GM18508 (cell line): Measurements from ENCODE around the gene PTPN11.
"Not testable (repeated sequence)": the region's sequence is repeated elsewhere in the genome, so short reads cannot be mapped to it uniquely, and the experiment has no call there.

Experiments
- ATAC-seq: cut with Tn5 transposase; IDR thresholded peaks from one replicate; pipeline ENCODE4 v1.9.1; 2021; ENCODE audit warnings: moderate number of reproducible peaks; ENCODE audit not compliant: insufficient read depth, unreplicated experiment

Gene PTPN11

DNA sequence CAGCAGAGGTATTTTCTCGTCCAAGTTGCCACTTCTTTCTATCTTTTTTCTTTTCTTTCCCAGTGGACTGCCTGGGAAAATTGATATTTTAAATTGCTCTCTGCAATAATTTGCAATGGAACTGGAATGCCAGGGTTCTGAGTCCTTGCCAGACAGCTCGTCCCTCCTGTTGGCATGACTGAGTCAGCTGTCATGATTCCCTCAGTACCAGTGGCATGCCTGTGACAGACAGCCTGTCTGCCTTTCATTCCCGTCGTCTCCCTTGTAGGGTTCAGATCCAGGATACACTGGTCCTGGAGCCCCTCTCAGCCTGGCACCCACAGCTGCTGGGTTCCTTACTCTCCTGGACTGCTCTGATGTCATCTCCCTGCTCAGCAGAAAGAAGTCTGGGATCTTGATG lies 84.8 kb downstream of the PTPN11 start:
- ATAC-seq = no peak

DNA sequence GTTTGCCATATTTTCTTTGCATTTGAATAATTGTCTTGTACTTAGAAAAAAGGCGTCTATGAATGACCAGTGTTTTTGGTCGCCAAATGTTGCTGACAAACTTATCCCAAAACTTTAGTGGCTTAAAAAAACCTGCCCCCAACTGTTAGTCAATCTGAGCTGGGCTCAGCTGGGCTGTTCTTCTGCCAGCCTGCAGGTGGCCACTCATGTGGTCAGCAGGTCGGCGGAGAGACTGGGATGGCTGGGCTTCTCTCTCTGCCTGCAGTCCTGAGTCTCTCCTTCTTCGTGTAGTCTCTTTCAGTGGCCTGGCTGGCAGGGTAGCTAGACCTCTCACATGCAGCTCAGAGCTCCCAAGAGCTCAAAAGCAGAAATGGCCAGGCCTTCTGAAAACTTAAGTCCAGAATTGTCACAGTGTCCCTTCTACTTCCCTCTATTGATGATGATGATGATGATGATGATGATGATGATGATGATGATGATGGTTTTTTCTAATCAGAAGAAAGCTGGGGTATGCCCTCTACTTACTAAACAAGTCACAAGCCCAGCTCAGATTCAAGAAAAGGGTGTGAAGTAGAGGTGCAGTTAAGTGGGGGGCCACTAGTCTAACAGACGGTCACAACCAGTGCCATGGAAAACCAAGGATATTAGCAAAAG lies 87.9 kb downstream of the PTPN11 start:
- ATAC-seq = no peak

DNA sequence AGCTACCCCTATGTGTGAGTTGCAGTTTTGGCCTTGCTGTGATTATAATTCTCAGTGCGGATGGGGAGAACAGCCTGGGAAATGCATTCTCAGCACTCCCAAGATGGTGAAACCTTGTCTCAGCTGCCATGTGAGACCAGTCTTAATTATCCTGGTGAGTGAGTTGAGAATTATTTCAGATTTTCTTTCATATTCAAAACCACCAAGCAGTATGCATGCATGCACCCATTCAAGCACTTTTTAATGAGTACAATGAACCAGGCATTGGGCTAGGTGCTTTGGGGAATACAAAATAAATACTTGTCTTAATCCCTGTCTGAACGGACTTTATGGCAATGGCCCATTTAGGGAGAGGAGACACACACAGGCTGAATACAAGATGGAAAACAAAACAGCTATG lies 94.7 kb downstream of the PTPN11 start:
- ATAC-seq = no peak

DNA sequence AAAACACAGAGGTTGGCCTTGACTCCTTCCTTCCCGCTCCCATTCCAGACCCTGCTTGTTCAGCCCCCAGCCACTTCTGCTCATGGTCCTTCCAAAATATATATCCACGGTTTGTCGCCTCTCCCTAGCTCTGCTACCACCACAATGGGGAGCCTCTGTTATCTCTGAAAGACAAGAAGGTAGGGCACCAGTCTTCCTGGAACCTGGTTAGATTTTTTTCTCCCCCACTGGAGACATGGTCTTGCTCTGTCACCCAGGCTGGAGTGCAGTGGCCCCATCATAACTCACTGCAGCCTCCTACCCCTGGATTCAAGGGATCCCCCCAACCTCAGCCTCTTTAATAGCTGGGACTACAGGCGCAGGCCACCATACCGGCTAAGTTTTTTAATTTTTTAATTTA lies 95.7 kb downstream of the PTPN11 start:
- ATAC-seq = no peak

DNA sequence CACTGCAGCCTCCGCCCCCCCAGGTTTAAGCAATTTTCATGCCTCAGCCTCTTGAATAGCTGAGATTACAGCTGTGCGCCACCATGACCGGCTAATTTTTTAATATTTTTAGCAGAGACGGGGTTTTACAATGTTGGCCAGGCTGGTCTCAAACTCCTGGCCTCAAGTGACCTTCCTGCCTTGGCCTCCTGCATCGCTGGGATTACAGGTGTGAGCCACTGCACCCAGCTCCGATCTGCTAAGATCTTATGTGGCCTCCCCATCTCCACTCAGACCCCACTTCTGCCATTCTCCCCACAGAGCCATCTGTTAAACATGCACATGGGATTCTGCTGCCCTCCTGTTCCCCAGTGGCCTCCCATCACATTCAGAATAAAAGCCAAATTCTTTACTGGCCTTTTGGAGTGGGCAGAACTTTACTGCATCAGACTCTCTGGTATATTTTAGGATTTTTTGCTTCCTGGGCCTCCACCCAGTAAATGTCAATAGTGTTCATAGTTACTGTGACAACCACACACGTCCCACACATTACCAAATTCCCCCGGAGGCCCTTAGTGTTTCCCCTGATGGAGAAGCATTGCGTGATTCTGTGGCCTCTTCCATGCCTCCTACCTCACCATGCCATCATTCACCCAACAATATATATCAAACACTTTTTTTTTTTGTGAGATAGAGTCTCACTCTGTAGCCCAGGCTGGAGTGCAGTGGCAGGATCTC lies 96.3 kb downstream of the PTPN11 start:
- no peak for ATAC-seq

DNA sequence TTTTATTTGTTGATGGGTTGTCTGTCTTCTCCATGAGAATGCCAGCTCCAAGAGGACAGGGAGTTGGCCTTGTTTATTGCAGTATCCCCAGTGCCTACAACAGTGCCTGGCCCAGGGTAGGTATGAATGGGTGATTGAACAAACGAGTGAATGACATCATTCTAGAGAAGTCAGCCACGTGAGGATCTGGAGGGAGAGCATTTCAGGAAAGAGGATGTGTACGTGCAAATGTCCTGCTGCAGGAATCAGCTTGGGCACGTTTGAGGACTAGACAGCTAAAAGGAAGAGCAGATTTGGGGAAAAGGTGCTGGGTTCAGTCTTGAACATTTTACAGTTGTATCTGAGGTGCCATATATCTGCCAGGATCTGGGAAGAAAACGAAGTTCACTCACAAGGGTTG lies 97.1 kb downstream of the PTPN11 start:
- ATAC-seq = no peak

DNA sequence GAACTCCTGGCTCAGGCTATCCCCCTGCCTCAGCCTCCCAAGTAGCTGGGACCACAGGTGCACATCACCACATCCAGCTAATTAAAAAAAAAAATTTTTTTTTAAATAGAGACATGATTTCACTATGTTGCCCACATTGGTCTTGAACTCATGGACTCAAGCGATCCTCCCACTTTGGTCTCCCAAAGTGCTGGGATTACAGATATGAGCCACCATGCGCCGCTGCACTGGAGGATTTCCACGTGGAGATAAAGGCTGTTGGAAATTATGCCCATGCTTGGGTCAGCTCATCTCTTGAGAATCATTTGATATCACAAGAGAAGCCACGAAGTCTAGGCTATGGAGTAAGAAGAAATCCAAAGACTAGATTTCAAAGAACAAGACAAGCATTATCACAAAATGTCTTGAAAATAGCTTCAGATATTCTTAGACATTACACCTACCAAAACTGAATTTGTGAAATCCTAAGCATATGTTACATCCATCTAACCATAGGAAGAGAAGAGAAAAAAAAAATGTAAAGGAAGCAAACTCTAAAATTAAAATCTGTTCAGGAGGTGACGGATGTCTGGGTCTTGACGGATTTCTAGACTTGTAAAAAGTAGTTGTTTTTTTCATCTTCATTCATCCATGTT lies 99.1 kb downstream of the PTPN11 start:
- no peak for ATAC-seq

DNA sequence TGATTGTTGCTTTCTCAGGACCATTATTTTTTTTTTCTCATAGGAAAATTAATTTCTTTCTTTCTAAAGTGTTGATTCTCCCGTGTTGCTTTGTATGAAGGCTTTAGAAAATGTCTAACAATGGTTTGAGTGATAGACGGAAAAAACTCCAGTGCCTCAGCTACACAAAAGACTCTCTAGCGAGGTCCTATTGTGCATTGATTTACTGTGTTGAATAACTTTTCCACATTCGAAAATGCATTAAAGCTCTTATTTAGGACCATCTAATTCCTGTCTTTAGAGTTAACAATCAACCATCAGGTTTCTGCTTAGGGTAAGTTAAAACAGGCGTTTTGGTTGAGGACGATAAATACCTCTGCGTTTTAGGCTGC lies 99.6 kb downstream of the PTPN11 start:
- no peak for ATAC-seq

DNA sequence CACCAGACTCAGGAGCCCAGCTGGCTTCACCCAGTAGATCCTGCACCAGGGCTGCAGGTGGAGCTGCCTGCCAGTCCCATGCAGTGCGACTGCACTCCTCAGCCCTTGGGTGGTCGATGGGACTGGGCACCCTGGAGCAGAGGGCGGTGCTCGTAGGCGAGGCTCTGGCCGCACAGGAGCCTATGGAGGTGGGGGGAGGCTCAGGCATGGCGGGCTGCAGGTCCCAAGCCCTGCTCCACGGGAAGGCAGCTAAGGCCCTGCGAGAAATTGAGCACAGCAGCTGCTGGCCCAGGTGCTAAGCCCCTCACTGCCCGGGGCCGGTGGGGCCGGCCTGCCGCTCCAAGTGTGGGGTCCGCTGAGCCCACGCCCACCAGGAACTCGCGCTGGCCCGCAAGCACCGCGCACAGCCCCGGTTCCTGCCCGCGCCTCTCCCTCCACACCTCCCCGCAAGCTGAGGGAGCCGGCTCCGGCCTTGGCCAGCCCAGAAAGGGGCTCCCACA lies 101.1 kb downstream of the PTPN11 start:
- ATAC-seq = not testable (repeated sequence)

DNA sequence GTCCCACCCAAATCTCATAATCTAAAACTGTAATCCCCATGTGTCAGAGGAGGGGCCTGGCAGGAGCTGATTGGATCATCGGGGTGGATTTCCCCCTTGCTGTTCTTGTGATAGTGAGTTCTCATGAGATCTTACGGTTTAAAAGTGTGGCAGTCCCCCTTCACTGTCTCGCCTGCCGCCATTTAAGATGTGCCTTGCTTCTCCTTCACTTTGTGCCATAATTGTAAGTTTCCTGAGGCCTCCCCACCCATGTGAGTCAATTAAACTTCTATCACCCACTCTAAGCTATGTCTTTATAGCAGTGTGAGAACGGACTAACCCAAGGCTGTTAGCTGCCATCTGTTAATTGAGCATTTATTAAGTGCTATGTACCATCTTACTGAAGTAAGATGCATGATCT lies 105.1 kb downstream of the PTPN11 start:
- no peak for ATAC-seq

DNA sequence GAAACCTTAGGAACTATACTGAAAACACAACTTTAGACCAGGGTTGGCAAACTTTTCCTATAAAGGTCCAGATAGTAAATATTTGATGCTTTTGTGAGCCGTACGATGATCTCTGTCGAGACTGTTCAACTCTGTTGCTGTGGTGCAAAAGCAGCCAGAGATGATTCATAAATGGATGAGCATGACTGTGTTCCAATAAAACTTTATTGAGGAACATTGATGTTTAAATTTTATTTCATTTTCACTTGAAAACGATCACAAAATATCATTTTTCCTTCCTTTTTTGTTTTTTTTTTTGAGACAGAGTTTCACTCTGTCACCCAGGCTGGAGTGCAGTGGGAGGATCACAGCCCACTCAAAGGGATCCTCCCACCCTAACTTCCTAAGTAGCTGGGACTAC lies 105.5 kb downstream of the PTPN11 start:
- no peak for ATAC-seq

DNA sequence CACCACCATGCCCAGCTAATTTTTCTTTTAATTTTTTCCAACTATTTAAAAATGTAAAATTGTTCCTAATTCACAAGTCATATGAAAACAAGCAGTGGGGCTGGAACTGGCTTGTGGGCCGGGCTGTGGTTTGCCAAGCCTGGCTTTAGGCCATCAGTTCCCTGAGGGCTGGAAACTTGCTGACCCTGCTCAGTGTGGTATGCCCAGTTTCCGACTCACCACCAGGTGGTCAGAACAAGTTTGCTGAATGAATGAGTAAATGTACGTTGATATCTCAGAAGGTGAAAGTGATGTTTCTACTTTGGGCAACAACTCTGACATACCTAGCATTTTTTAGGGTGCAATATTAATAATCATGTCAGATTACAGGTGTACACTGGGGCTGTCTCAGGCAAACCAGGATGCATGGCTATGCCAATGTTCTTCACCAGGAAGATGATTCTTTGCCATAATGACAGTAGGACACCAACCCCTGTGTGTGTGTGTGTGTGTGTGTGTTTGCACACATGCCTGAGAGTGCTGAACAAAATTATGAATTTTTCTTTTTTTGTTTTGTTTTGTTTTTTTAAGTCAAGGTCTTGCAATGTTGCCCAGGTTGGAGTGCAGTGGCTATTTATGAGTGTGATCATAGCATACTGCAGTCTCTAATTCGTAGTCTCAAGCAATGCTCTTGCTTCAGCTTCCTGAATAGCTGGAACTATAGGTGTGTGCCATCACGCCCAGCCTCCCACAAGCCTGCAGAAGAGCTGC lies 106.1 kb downstream of the PTPN11 start:
- ATAC-seq = no peak

DNA sequence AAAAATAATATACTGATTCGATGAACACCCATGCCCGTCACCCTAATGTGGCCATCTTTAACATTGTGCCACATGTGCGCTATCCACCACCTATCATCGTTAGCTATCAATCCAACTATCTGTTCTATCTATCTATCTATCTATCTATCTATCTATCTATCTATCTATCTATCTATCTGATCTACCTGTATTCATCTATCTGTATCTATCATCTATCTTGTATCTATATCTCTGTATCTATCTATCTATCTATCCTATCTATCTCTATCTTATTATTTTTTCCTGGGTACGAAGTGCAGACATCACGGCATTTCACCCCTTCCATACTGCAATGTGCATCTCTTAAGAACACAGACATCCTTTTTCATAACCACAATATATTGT lies 106.7 kb downstream of the PTPN11 start:
- no peak for ATAC-seq

DNA sequence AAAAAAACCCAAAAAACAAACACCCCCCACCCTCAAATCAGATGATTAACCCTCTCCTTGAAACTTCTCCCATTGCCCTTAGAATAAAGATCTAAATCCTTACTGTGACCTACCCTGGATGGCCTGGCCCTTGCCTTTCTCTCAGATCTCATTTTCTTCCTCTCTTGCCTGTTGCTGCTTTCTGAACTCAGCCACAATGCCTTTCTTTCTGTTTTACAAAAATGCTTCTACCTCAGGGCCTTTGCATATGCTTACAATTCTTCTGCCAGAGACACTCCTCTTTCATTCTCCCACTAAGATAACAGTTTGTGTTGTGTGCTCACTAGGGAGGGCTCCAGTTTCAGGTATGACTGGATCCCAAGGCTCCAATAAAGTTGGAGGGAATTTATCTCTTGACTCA lies 108.3 kb downstream of the PTPN11 start:
- no peak for ATAC-seq

DNA sequence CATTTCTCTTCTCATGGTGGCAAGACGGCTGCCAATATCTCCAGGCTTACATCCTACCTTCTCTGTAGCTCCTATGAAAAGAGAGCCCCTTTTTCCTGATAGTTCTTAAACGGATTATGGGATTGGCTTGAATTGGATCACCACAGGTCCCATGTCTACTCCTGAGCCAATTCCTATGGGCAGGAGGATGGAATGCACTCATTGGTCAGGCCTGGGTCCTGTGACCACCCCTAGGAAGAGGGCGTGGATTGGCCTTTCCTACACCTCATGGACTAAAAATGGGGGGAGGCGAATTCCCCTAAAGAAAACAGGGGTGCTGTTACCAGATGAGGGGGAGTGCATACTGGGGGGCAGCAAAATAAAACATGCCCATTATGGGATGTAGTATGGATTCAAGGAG lies 108.8 kb downstream of the PTPN11 start:
- no peak for ATAC-seq

DNA sequence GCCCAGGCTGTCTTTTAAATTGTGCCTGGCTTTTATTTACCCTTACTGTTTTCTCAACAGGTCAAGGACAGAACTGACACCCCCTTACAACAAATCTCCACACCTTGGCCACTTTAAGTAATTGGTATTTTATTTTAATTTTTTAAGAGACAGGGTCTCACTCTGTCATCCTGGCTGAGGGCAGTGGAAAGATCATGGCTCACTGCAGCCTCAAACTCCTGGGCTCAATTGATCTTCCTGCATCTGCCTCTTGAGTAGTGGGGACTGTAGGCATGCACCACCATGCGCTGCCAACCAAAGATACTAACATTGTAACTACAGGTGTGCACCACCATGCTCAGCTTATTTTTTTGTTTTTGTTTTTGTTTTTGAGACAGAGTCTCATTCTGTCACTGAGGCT lies 109.8 kb downstream of the PTPN11 start:
- ATAC-seq = no peak

DNA sequence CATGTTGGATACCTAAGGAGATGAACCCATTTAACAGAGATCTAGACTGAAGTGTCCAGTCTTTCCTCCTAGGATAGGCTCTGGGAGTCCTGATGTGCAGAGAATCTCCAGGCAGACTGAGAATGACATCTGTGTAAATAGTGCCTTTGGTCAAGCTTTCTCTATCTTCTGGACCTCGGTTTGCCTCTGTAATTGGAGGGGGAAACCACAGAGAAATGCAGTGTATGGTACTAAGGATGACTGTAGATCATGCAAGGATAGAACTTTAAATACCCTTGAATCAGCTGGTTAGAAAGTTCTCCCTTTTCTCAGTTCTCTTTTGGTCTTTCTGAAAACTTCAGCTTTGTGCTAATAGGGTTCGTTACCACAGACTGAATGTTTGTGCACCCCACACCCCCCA lies 112.2 kb downstream of the PTPN11 start:
- no peak for ATAC-seq

DNA sequence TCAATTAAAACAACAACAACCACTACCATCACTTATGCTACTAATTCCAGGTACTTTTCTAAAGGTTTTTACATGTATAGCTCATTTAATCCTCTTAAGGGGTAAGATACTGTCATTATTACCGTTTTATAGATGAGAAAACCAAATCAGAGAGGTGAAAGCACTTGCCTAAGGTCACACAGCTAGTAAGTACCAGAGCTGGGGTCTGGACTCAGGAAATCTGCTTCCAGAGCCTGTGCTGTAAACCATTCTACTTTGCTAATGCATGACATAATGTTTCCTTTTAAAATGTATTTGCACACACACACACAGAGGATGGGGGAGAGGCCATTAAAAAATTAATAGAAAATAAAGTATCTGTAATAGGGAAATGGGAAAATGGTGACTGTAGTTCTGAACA lies 113.4 kb downstream of the PTPN11 start:
- no peak for ATAC-seq

DNA sequence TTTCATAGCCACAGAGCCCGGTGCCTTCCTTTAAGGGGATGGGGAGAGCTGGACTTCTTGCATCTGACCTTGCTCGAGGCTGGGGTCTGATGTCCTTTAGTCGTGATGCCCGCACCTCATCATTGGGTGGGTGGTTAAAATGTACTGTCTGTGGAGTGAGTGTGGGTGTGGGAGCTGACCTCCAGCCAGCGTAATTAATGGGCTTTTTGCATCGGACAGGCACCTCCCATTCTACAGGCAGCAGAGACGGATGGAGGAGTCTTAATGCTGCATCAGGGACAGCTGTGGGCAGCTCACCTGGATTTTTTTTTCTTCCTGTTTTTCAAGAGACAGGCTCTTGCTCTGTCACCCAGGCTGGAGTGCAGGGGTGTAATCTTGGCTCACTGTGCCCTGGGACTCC lies 114.8 kb downstream of the PTPN11 start:
- ATAC-seq = no peak

DNA sequence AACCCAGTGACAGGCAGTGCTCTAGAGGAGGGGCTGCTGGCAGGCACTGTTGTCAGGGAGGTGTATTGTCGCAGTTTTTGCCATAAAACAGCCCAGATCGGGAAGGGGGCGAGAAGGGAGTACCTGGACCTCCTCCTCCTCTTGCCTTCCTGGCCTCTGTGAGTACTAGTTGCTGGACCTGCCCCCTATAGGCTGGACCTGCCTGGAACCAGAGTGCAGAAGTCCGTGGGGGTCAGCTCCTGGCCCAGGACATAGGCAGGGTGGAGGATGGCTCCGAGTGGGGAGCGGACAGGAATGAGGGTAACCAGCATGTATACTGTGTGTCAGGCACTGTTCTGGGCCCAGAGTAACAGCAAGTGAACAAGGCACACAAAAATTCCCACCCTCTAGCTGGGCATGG lies 116.3 kb downstream of the PTPN11 start:
- no peak for ATAC-seq
